Femur (tissue), 1 donor: ENCODE measurements around the gene CFAP69.
"Not testable (repeated sequence)": the region's sequence is repeated elsewhere in the genome, so short reads cannot be mapped to it uniquely, and the experiment has no call there.

Experiments
- DNase-seq: peaks from one replicate; pipeline ENCODE4 v3.0.0-alpha.2; 2017

The CFAP69 gene

DNA sequence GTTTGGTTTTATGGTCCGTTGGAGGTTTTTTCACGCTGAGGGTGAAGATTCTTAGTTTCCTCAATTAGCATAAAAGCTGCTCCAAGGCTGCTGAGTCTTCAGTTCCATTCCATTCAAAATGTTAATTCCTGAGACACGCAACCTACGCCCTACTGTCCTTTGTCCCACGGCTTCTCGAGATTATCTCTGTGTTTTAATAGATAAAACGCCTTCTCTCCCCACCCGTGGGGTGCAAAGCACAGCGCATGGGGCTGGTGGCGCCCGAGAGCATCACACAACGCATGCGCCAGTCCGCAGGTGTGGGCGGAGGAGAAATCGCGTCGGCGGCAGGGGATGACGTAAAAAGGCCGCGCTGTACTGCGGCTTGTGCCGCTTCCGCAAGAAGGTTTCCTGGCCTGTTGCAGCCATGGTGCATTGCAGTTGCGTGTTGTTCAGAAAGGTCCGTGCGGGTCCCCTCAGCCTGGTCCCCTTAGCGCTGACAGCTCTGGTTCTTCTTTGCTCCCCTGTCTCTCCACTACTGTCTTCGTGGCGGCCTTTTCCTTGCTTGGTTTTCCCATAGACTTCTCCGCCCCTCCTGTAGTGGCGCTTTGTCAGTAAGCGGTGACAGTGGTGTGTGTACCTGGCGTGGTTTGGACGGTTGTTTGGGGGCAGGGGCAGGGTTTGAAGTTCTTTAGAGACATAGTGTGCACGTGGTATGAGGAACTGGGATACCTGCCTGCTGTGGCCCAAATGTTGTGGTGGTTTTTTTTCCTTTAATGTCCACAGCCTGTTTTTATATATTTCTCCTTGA, 101.6 kb downstream of the CFAP69 start, which contains the start of gene GTPBP10:
TSS of gene GTPBP10 (plus strand) at position 381 of the 790 bp plus-strand sequence. CDS start at position 407, 26 bp downstream.
- peak; percentile 97 for DNase-seq

DNA sequence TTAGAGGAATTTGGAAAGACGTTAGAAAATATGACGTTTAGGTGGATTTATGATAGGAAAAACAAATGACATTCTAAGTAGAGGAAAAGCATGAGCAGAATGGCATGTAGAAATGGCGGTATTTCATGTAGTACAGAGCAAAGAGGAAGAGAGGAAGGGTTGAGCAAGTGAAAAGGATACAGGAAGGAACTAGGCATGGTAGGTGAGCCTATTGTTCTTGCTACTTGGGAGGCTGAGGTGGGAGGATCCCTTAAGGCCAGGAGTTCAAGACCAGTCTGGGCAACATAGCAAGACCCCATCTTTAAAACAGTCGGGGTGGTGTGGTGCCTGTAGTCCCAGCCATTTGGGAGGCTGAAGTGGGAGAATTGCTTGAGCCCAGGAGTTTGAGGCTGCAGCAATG, 102.8 kb downstream of the CFAP69 start:
- DNase-seq, result no peak

DNA sequence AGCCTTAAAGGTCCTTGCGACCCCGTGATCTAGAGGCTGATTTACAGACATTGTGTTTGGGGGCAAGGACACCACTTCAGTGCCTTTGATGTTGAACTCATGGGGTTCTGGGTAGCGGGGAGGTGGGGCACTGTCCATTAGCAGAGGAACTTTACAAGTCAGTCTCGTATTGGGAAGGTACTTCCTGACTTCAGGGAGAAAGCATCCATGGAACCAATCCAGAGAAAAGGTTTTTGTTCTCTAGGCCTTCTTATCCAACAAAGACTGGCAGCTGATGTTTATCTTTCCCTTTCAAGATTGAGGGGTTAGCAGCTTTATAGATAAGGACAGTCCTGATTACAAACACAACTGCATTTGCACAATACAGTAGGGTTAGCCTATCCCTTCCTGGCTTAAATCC, 104.3 kb downstream of the CFAP69 start:
- no peak for DNase-seq

GRCh38 chr7:90350032-90350431, 105.1 kb downstream of the CFAP69 start:
- DNase-seq, result not testable (repeated sequence)

GRCh38 chr7:90351987-90352386, 107.0 kb downstream of the CFAP69 start:
- no peak for DNase-seq
